Psoas muscle (tissue), 8 donors: ENCODE measurements around the gene SNRNP35. TPM values are rescaled to one million over a fixed set of nuclear protein-coding genes. Genes with fewer than 3 reads are reported as not detected.

Experiments used
- ATAC-seq, 4 donors: fragments of 200-7000 bp; cut with Tn5 transposase; one replicate each; pipeline ENCODE4 v1.9.1; 2020; ENCODE audit warnings: moderate library complexity in 3 of 4, mild to moderate bottlenecking in 2 of 4
- DNase-seq, 2 donors: peaks; one replicate each; pipeline ENCODE4 v3.0.0-alpha.2; 2020
- H3K27ac ChIP-seq: fragments of 200-600 bp; one replicate; pipeline ENCODE4 v1.8.0; 2022
- H3K27me3 ChIP-seq, 3 donors: fragments of 200-600 bp in 1 of 3; one replicate each; pipeline versions ENCODE4 v1.6.1 to v1.8.0; 2013 to 2022; ENCODE audit warnings: low read length in 2 of 3, mild to moderate bottlenecking in 2 of 3, moderate library complexity in 1 of 3; ENCODE audit not compliant: insufficient read depth in 3 of 3
- H3K36me3 ChIP-seq, 2 donors: fragments of 200-600 bp in 1 of 2; one replicate each; pipeline versions ENCODE4 v1.6.1 to v1.8.0; 2013 to 2022; ENCODE audit warnings: low read depth in 1 of 2, mild to moderate bottlenecking in 1 of 2, moderate library complexity in 1 of 2; ENCODE audit not compliant: insufficient read depth in 1 of 2
- H3K4me1 ChIP-seq: fragments of 200-600 bp; one replicate; pipeline ENCODE4 v1.8.0; 2022
- H3K4me3 ChIP-seq: fragments of 200-600 bp; one replicate; pipeline ENCODE4 v1.8.0; 2022; ENCODE audit warnings: mild to moderate bottlenecking
- H3K9me3 ChIP-seq: fragments of 200-600 bp; one replicate; pipeline ENCODE4 v1.8.0; 2022
- WGBS, 3 donors: extraction: QIAGEN DNeasy Blood & Tissue Kit; methylation state at CpG; one replicate each; pipeline versions ENCODE4 v1.1.6 to v1.1.7; 2013; 5-methylcytosine and 5-hydroxymethylcytosine counted together
- intact Hi-C, 2 donors: fragments of 100-400 bp; cut with DNase I; formaldehyde crosslinking; loops; one replicate each; pipeline versions ENCODE4 v1.11.0 to v1.14.2; 2022
- polyA plus RNA-seq, 3 donors: library from polyadenylated mRNA; stranded (reverse); fragments of 200-250 nt; gene quantifications; one replicate each; pipeline ENCODE4 v1.2.3, GENCODE V29; 2013
- total RNA-seq, 4 donors: library from RNA; stranded (reverse); fragmentation: NEBNext Ultra II Directional in 2 of 4; extraction: Animal tissue kit (Norgen Biotek cat#: 25700) in 2 of 4; gene quantifications; one replicate each; pipeline versions ENCODE4 v1.2.1 to v1.2.4, GENCODE V29; 2021 to 2023
- TF ChIP-seq, protein P1 (sequence below): fragments of 200-600 bp; IDR thresholded peaks from one replicate; pipeline ENCODE4 v1.8.0; 2022; ENCODE audit warnings: antibody characterized with exemption
- donor health status: healthy with polysubstance abuse.
- donor health status: DM: no; HTN: no; CAD: no; lungs with moderate emphysema.
- donor health status: Bipolar disorder and iron deficiency.
- donor health status: healthy.
- donor health status: DM: yes; HTN: yes; CAD: no.
- donor health status: DM: no; HTN: no; CAD: no.
- donor health status: DM: no; HTN: no; CAD: no.
- donor health status: DM: yes; HTN: yes; CAD: no.

Gene SNRNP35
- total and polyA plus RNA-seq, 7 donors, result 19.8 to 44.0 (median 31.7) TPM

GRCh38 chr12:123497065-123497464, 39.1 kb downstream of the SNRNP35 start:
- H3K27me3 ChIP-seq, result no peaks in the 10 kb centered on the region
- DNase-seq (no peak), ATAC-seq (no peak)
- peaks cover 22% of the 10 kb centered on the region for H3K4me1 ChIP-seq
- no peak overlapping the region for H3K27ac ChIP-seq
- intact Hi-C loops, result no loop called here
- peaks cover 4 to 40% of the 10 kb centered on the region in 2 donors for H3K36me3 ChIP-seq
- no peak overlapping the region for H3K4me3 ChIP-seq
- WGBS, 3 donors, result 94 to 96% (median 96%) methylated on average over 7 of the region's 7 CpGs
- no peaks in the 10 kb centered on the region for H3K9me3 ChIP-seq
- TF ChIP-seq, protein P1, sequence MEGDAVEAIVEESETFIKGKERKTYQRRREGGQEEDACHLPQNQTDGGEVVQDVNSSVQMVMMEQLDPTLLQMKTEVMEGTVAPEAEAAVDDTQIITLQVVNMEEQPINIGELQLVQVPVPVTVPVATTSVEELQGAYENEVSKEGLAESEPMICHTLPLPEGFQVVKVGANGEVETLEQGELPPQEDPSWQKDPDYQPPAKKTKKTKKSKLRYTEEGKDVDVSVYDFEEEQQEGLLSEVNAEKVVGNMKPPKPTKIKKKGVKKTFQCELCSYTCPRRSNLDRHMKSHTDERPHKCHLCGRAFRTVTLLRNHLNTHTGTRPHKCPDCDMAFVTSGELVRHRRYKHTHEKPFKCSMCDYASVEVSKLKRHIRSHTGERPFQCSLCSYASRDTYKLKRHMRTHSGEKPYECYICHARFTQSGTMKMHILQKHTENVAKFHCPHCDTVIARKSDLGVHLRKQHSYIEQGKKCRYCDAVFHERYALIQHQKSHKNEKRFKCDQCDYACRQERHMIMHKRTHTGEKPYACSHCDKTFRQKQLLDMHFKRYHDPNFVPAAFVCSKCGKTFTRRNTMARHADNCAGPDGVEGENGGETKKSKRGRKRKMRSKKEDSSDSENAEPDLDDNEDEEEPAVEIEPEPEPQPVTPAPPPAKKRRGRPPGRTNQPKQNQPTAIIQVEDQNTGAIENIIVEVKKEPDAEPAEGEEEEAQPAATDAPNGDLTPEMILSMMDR, result no peak

DNA sequence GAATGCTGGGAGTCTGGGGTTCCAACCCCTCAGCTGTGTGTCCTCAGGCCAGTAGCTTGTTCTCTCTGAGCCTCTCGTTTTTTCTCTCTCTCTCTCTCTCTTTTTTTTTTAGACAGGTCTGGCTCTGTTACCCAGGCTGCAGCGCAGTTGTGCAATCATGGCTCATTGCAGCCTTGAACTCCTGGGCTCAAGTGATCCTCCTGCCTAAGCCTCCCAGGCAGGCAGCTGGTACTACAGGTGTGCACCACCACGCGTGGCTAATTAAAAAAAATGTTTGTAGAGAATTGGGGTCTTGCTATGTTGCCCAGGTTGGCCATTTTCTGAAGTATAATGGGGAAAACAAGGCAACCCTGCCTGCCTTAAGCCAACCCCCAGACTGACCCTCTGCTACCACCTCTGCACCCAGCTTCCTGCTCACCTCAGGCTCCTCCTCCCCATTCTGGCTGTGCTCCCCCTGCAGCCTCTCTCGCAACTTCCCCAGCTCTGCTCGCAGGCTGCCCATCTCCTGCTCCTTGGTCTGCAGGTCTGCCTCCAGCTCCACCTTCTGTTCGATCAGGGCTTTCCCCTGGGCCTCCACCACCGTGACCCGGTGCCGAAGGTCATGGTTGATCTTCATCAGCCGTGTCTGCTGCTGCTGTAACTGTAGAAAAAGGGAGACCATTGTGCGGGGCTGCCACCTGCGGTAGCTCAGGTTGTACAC, 40.3 kb downstream of the SNRNP35 start:
- peaks cover 13% of the 10 kb centered on the region for H3K4me1 ChIP-seq
- H3K36me3 ChIP-seq, result peaks cover 4 to 40% of the 10 kb centered on the region in 2 donors
- H3K9me3 ChIP-seq, result no peaks in the 10 kb centered on the region
- no peak for DNase-seq
- H3K4me3 ChIP-seq, result no peak overlapping the region
- no peak overlapping the region for H3K27ac ChIP-seq
- no peak for ATAC-seq
- 91 to 95% (median 92%) methylated on average over 13 of the region's 13 CpGs for WGBS, 3 donors
- intact Hi-C loops, result no loop called here
- TF ChIP-seq, protein P1, result no peak
- H3K27me3 ChIP-seq, result no peaks in the 10 kb centered on the region

GRCh38 chr12:123499332-123499731, 41.4 kb downstream of the SNRNP35 start:
- Histone ChIP-seq H3K36me3 (peaks cover 4 to 40% of the 10 kb centered on the region in 2 donors), H3K4me3 (no peak overlapping the region), H3K27ac (no peak overlapping the region), H3K4me1 (peaks cover 4% of the 10 kb centered on the region), H3K27me3 (no peaks in the 10 kb centered on the region), H3K9me3 (no peaks in the 10 kb centered on the region)
- WGBS, 3 donors, result 89 to 92% (median 91%) methylated on average over 16 of the region's 16 CpGs
- no peak for ATAC-seq
- TF ChIP-seq, protein P1, result no peak
- intact Hi-C loops, result no loop called here
- DNase-seq, result no peak

DNA sequence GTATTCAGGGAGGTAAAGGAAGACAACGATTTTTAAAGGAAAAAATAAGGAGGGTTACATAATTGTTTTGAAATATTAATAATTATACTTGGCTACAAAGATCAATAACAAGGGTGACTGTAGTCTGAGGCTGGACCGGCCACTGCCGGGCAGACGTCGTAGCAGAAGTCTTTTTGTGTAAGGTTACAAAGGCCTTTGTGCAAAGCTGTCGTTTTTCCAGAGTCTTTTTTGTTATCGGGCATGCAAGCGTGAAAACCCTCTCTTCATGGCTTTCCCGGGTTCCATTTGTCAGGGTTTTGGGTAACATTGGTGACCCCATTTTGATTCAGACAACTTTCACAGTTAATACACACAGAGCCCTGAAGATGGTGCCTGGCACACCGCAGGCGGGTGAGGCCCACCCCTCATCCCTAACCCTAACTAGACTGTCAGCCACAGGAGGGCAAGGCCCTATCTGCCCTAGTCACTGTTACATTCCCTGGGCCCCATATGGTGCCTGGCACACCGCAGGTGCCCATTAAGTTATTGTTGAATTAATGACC, 44.3 kb downstream of the SNRNP35 start:
- DNase-seq, result no peak

More for the DNA sequence above, 44.3 kb downstream of the SNRNP35 start:
- 82 to 85% (median 84%) methylated on average over 12 of the region's 12 CpGs for WGBS, 3 donors
- Histone ChIP-seq H3K36me3 (peaks cover 4 to 37% of the 10 kb centered on the region in 2 donors), H3K9me3 (no peaks in the 10 kb centered on the region), H3K27ac (no peak overlapping the region), H3K27me3 (no peaks in the 10 kb centered on the region), H3K4me3 (no peak overlapping the region), H3K4me1 (no peaks in the 10 kb centered on the region)
- no peak for ATAC-seq
- TF ChIP-seq, protein P1, result no peak
- intact Hi-C loops, result no loop called here
